MM.1S (cell line): ENCODE data around the gene TTC38.

Source experiments
- CTCF ChIP-seq: fragments of 300-600 bp; sonication (generic); IDR thresholded peaks from 2 replicates; pipeline ENCODE4 v1.5.1; 2016; ENCODE audit warnings: antibody characterized with exemption, low read length, mixed read lengths
- EZH2 ChIP-seq: fragments of 300-600 bp; sonication (generic); optimal IDR thresholded peaks from 2 replicates; pipeline ENCODE3; 2017; ENCODE audit warnings: low read depth, mild to moderate bottlenecking, antibody characterized with exemption, low read length, mixed read lengths
- EZH2phosphoT487 ChIP-seq: fragments of 300-600 bp; sonication (generic); IDR thresholded peaks from 2 replicates; pipeline ENCODE4 v1.6.1; 2018; ENCODE audit warnings: antibody characterized with exemption, low read length

GRCh38 chr22:46336119-46337078 lies 68.6 kb downstream of the TTC38 start:
- TF ChIP-seq EZH2: no peak
- no peak for TF ChIP-seq CTCF
- TF ChIP-seq EZH2phosphoT487: no peak
